Neural cell (in vitro differentiated cells): ENCODE data around the gene MYOT. TPM values are rescaled to one million over a fixed set of nuclear protein-coding genes. Genes with fewer than 3 reads are reported as not detected.

Source experiments
- H2AFZ ChIP-seq: fragments of 200-600, 300-800 bp; sonication (generic), shearing (Covaris generic); 2 replicates; pipeline ENCODE4 v1.6.0; 2014; ENCODE audit warnings: low read depth, mild to moderate bottlenecking, antibody characterized with exemption, low read length, moderate library complexity
- H3F3A ChIP-seq: fragments of 200-600 bp; shearing (Covaris generic); 2 replicates; pipeline ENCODE4 v1.6.1; 2016; ENCODE audit warnings: mild to moderate bottlenecking, moderate library complexity, mixed read lengths, antibody characterized with exemption, low read length; ENCODE audit not compliant: insufficient read depth, poor library complexity, severe bottlenecking
- H3K27ac ChIP-seq: fragments of 200-600, 300-800 bp; sonication (generic), shearing (Covaris generic); 2 replicates; pipeline ENCODE4 v1.5.1; 2014; ENCODE audit warnings: mild to moderate bottlenecking, low read length, moderate library complexity
- H3K27me3 ChIP-seq: fragments of 300-800, 200-600 bp; sonication (generic), shearing (Covaris generic); 2 replicates; pipeline ENCODE4 v1.6.0; 2014; ENCODE audit warnings: mild to moderate bottlenecking, low read depth, low read length, moderate library complexity; ENCODE audit not compliant: insufficient read depth
- H3K36me3 ChIP-seq: fragments of 300-800, 200-600 bp; sonication (generic), shearing (Covaris generic); 2 replicates; pipeline ENCODE4 v1.5.1; 2014; ENCODE audit warnings: mild to moderate bottlenecking, antibody characterized with exemption, low read length, moderate library complexity; ENCODE audit not compliant: insufficient read depth
- H3K4me2 ChIP-seq: fragments of 300-800, 200-600 bp; sonication (generic), shearing (Covaris generic); 2 replicates; pipeline ENCODE4 v1.6.0; 2014; ENCODE audit warnings: mild to moderate bottlenecking, low read length
- H3K4me3 ChIP-seq: fragments of 300-800, 200-600 bp; sonication (generic), shearing (Covaris generic); 2 replicates; pipeline ENCODE4 v1.5.1; 2014; ENCODE audit warnings: mild to moderate bottlenecking, low read length, moderate library complexity
- H3K79me2 ChIP-seq: fragments of 200-600 bp; shearing (Covaris generic); replicated peaks from 2 replicates; pipeline ENCODE4 v1.6.0; 2014; ENCODE audit warnings: mild to moderate bottlenecking, low read length, moderate library complexity; ENCODE audit not compliant: insufficient read depth
- H3K9ac ChIP-seq: fragments of 300-800, 200-600 bp; sonication (generic), shearing (Covaris generic); 2 replicates; pipeline ENCODE4 v1.6.1; 2016; ENCODE audit warnings: mild to moderate bottlenecking, low read length, mixed read lengths
- H3K9me2 ChIP-seq: fragments of 200-600 bp; shearing (Covaris generic); 2 replicates; pipeline ENCODE4 v1.6.1; 2016; ENCODE audit warnings: mild to moderate bottlenecking, low read length, mixed read lengths; ENCODE audit not compliant: insufficient read depth
- H3K9me3 ChIP-seq: fragments of 200-600, 300-800 bp; sonication (generic), shearing (Covaris generic); 2 replicates; pipeline ENCODE4 v1.6.1; 2016; ENCODE audit warnings: mild to moderate bottlenecking, mixed run types, low read length, moderate library complexity, mixed read lengths
- H4K20me1 ChIP-seq: fragments of 200-600 bp; shearing (Covaris generic); 2 replicates; pipeline ENCODE4 v1.6.1; 2016; ENCODE audit warnings: mild to moderate bottlenecking, mixed run types; ENCODE audit not compliant: insufficient read depth
- CTCF ChIP-seq: fragments of 450-650 bp; IDR thresholded peaks from 2 replicates; pipeline ENCODE4 v1.5.1; 2014; ENCODE audit warnings: antibody characterized with exemption, mild to moderate bottlenecking, moderate library complexity; ENCODE audit not compliant: poor library complexity, severe bottlenecking
- EP300 ChIP-seq: fragments of 450-650 bp; conservative IDR thresholded peaks from 2 replicates; pipeline ENCODE4 v1.6.1; 2014; ENCODE audit warnings: antibody characterized with exemption, mild to moderate bottlenecking, moderate library complexity; ENCODE audit not compliant: poor library complexity, severe bottlenecking
- EZH2 ChIP-seq: fragments of 200-600, 300-800 bp; shearing (Covaris generic), sonication (generic); IDR thresholded peaks from 2 replicates; pipeline ENCODE4 v1.6.1; 2014; ENCODE audit warnings: antibody characterized with exemption, low read length, borderline replicate concordance, mild to moderate bottlenecking; ENCODE audit not compliant: insufficient read depth, poor library complexity, severe bottlenecking
- MXI1 ChIP-seq: fragments of 450-650 bp; conservative IDR thresholded peaks from 2 replicates; pipeline ENCODE4 v1.6.1; 2014; ENCODE audit warnings: antibody characterized with exemption, mild to moderate bottlenecking; ENCODE audit not compliant: poor library complexity, severe bottlenecking
- POLR2AphosphoS5 ChIP-seq: IDR thresholded peaks from 2 replicates; pipeline ENCODE4 v1.6.1; 2012
- RAD21 ChIP-seq: fragments of 450-650 bp; conservative IDR thresholded peaks from 2 replicates; pipeline ENCODE4 v1.6.1; 2014; ENCODE audit warnings: antibody characterized with exemption, mild to moderate bottlenecking, moderate library complexity
- REST ChIP-seq: IDR thresholded peaks from 2 replicates; pipeline ENCODE4 v1.6.1; 2012; ENCODE audit warnings: borderline replicate concordance
- SMC3 ChIP-seq: fragments of 450-650 bp; conservative IDR thresholded peaks from 2 replicates; pipeline ENCODE4 v1.6.1; 2014; ENCODE audit warnings: antibody characterized with exemption, mild to moderate bottlenecking, moderate library complexity; ENCODE audit not compliant: poor library complexity
- TAF1 ChIP-seq: IDR thresholded peaks from 2 replicates; pipeline ENCODE4 v1.6.1; 2012; ENCODE audit warnings: low read depth
- polyA plus RNA-seq: library from polyadenylated mRNA; depleted of rRNA; stranded (reverse); fragments of >200 nt; gene quantifications from 2 replicates; pipeline ENCODE4 v1.2.3, GENCODE V29; 2014

MYOT gene
- polyA plus RNA-seq, 1 donor from 2014 or later = not detected

- Histone ChIP-seq H3F3A (no peaks in the 10 kb centered on the region), H3K9me3 (no peaks in the 10 kb centered on the region), H3K4me2 (no peak overlapping the region), H3K27ac (no peak overlapping the region), H3K9me2 (no peaks in the 10 kb centered on the region), H3K27me3 (no peaks in the 10 kb centered on the region), H3K4me3 (no peak overlapping the region), H2AFZ (no peak overlapping the region), H4K20me1 (no peaks in the 10 kb centered on the region), H3K36me3 (no peaks in the 10 kb centered on the region), H3K9ac (no peak overlapping the region), H3K79me2 (no peaks in the 10 kb centered on the region)
- TF ChIP-seq TAF1 (no peak), REST (no peak), CTCF (no peak), RAD21 (no peak)
Measured at GRCh38 chr5:137822158-137822764, 45.4 kb upstream of the MYOT start.

- Histone ChIP-seq H3K9me2 (no peaks in the 10 kb centered on the region), H3K79me2 (no peaks in the 10 kb centered on the region), H4K20me1 (no peaks in the 10 kb centered on the region), H3F3A (no peaks in the 10 kb centered on the region), H3K4me3 (no peak overlapping the region), H3K4me2 (no peak overlapping the region), H3K9ac (no peak overlapping the region), H3K9me3 (no peaks in the 10 kb centered on the region), H2AFZ (no peak overlapping the region), H3K36me3 (no peaks in the 10 kb centered on the region), H3K27ac (no peak overlapping the region), H3K27me3 (no peaks in the 10 kb centered on the region)
- no peak for TF ChIP-seq EZH2
- no peak for TF ChIP-seq POLR2AphosphoS5
- no peak for TF ChIP-seq MXI1
- TF ChIP-seq EP300 = no peak
- TF ChIP-seq SMC3 = no peak
- no peak for TF ChIP-seq CTCF
- TF ChIP-seq RAD21 = no peak
- no peak for TF ChIP-seq REST
- TF ChIP-seq TAF1 = no peak
Measured at GRCh38 chr5:137822984-137823383, 44.7 kb upstream of the MYOT start.
